ENCODE measurements around the gene SCG3. TPM values are rescaled to one million over a fixed set of nuclear protein-coding genes. Genes with fewer than 3 reads are reported as not detected.

The SCG3 gene
- total RNA-seq, 1 donor from 2014 or later: 1.8 TPM

GRCh38 chr15:51714162-51714561, 32.9 kb downstream of the SCG3 start:
- no peaks in the 10 kb centered on the region for H3K4me1 ChIP-seq (ENCODE audit: insufficient read depth, low read length)
- Mint-ChIP-seq H3K4me1 (ENCODE audit: low read depth, unreplicated experiment) (no peaks in the 10 kb centered on the region), H3K4me3 (ENCODE audit: unreplicated experiment) (no peak overlapping the region), H3K27ac (ENCODE audit: unreplicated experiment) (no peak overlapping the region), H3K9me3 (ENCODE audit: unreplicated experiment) (no peaks in the 10 kb centered on the region), H3K27me3 (ENCODE audit: low read depth, unreplicated experiment) (peaks cover 7% of the 10 kb centered on the region), H3K36me3 (ENCODE audit: low read depth, unreplicated experiment) (no peaks in the 10 kb centered on the region)
- H3K27ac ChIP-seq (ENCODE audit: low read depth, low read length): no peak overlapping the region
- H3K79me2 ChIP-seq (ENCODE audit: insufficient read depth, low read length): no peaks in the 10 kb centered on the region
- H4K20me1 ChIP-seq (ENCODE audit: insufficient read depth, low read length): no peaks in the 10 kb centered on the region
- no peak for FAIRE-seq
- no peaks in the 10 kb centered on the region for H3K27me3 ChIP-seq (ENCODE audit: insufficient read depth, low read length)
- no peak overlapping the region for H3K4me3 ChIP-seq (ENCODE audit: insufficient read depth, low read depth, low read length)
- no peaks in the 10 kb centered on the region for H3K36me3 ChIP-seq (ENCODE audit: insufficient read depth, low read length)
- peaks cover 3% of the 10 kb centered on the region for H3K9me3 ChIP-seq (ENCODE audit: insufficient read depth, low read depth, low read length)
- H2AFZ ChIP-seq (ENCODE audit: low read depth, low read length): no peak overlapping the region
- no peak overlapping the region for H3K9ac ChIP-seq (ENCODE audit: low read length)
- DNase-seq (ENCODE audit: low read depth): no peak
- H3K4me2 ChIP-seq (ENCODE audit: low read length): no peak overlapping the region
- TF ChIP-seq, protein P1, sequence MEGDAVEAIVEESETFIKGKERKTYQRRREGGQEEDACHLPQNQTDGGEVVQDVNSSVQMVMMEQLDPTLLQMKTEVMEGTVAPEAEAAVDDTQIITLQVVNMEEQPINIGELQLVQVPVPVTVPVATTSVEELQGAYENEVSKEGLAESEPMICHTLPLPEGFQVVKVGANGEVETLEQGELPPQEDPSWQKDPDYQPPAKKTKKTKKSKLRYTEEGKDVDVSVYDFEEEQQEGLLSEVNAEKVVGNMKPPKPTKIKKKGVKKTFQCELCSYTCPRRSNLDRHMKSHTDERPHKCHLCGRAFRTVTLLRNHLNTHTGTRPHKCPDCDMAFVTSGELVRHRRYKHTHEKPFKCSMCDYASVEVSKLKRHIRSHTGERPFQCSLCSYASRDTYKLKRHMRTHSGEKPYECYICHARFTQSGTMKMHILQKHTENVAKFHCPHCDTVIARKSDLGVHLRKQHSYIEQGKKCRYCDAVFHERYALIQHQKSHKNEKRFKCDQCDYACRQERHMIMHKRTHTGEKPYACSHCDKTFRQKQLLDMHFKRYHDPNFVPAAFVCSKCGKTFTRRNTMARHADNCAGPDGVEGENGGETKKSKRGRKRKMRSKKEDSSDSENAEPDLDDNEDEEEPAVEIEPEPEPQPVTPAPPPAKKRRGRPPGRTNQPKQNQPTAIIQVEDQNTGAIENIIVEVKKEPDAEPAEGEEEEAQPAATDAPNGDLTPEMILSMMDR (IDR thresholded peaks at IDR 0.05; ENCODE audit: insufficient read depth, low read depth, low read length): no peak
- no peak for TF ChIP-seq EZH2 (IDR thresholded peaks at IDR 0.05; ENCODE audit: insufficient read depth, low read length)

GRCh38 chr15:51714911-51715310, 33.6 kb downstream of the SCG3 start:
- Histone ChIP-seq H3K4me1 (ENCODE audit: insufficient read depth, low read length) (no peaks in the 10 kb centered on the region), H3K9ac (ENCODE audit: low read length) (no peak overlapping the region), H3K27me3 (ENCODE audit: insufficient read depth, low read length) (no peaks in the 10 kb centered on the region), H3K9me3 (ENCODE audit: insufficient read depth, low read depth, low read length) (peaks cover 3% of the 10 kb centered on the region), H2AFZ (ENCODE audit: low read depth, low read length) (no peak overlapping the region), H3K79me2 (ENCODE audit: insufficient read depth, low read length) (no peaks in the 10 kb centered on the region), H4K20me1 (ENCODE audit: insufficient read depth, low read length) (no peaks in the 10 kb centered on the region), H3K27ac (ENCODE audit: low read depth, low read length) (no peak overlapping the region), H3K4me2 (ENCODE audit: low read length) (no peak overlapping the region), H3K4me3 (ENCODE audit: insufficient read depth, low read depth, low read length) (no peak overlapping the region), H3K36me3 (ENCODE audit: insufficient read depth, low read length) (no peaks in the 10 kb centered on the region)
- Mint-ChIP-seq H3K27me3 (ENCODE audit: low read depth, unreplicated experiment) (peaks cover 7% of the 10 kb centered on the region), H3K27ac (ENCODE audit: unreplicated experiment) (no peak overlapping the region), H3K4me1 (ENCODE audit: low read depth, unreplicated experiment) (no peaks in the 10 kb centered on the region), H3K36me3 (ENCODE audit: low read depth, unreplicated experiment) (no peaks in the 10 kb centered on the region), H3K9me3 (ENCODE audit: unreplicated experiment) (no peaks in the 10 kb centered on the region), H3K4me3 (ENCODE audit: unreplicated experiment) (no peak overlapping the region)
- DNase-seq (ENCODE audit: low read depth) (no peak), FAIRE-seq (no peak)
- TF ChIP-seq, protein P1 (IDR thresholded peaks at IDR 0.05; ENCODE audit: insufficient read depth, low read depth, low read length): no peak
- TF ChIP-seq EZH2 (IDR thresholded peaks at IDR 0.05; ENCODE audit: insufficient read depth, low read length): no peak

DNA sequence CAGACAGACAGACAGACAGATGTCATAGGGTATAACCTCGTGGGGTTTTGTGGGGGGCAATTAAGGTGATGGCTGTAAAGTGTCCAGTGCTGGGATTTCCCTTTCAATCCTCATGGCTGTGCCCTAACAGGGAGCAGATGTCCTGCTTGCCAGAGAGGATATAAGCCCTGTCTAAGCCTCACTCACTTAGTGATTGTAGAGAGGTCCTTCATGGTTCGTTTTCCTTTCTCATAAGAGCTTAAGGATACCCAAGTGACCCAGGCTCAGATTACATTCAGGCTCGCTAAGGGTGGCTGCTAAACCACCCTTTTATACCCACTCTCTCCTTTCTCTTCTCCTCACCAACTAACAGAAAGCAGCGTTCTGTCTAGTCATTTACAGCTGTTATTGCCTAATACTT, 36.9 kb downstream of the SCG3 start:
- Histone ChIP-seq H3K9ac (ENCODE audit: low read length) (no peak overlapping the region), H3K4me3 (ENCODE audit: insufficient read depth, low read depth, low read length) (no peak overlapping the region), H3K36me3 (ENCODE audit: insufficient read depth, low read length) (no peaks in the 10 kb centered on the region), H3K79me2 (ENCODE audit: insufficient read depth, low read length) (no peaks in the 10 kb centered on the region), H3K9me3 (ENCODE audit: insufficient read depth, low read depth, low read length) (no peaks in the 10 kb centered on the region), H3K27me3 (ENCODE audit: insufficient read depth, low read length) (no peaks in the 10 kb centered on the region), H3K4me2 (ENCODE audit: low read length) (no peak overlapping the region), H3K4me1 (ENCODE audit: insufficient read depth, low read length) (peaks cover 5% of the 10 kb centered on the region), H4K20me1 (ENCODE audit: insufficient read depth, low read length) (no peaks in the 10 kb centered on the region), H2AFZ (ENCODE audit: low read depth, low read length) (no peak overlapping the region), H3K27ac (ENCODE audit: low read depth, low read length) (no peak overlapping the region)
- no peak for DNase-seq (ENCODE audit: low read depth)
- no peaks in the 10 kb centered on the region for H3K9me3 Mint-ChIP-seq (ENCODE audit: unreplicated experiment)
- FAIRE-seq: no peak
- H3K27ac Mint-ChIP-seq (ENCODE audit: unreplicated experiment): no peak overlapping the region
- TF ChIP-seq EZH2 (IDR thresholded peaks at IDR 0.05; ENCODE audit: insufficient read depth, low read length): no peak
- TF ChIP-seq, protein P1 (IDR thresholded peaks at IDR 0.05; ENCODE audit: insufficient read depth, low read depth, low read length): no peak
- H3K36me3 Mint-ChIP-seq (ENCODE audit: low read depth, unreplicated experiment): no peaks in the 10 kb centered on the region
- H3K27me3 Mint-ChIP-seq (ENCODE audit: low read depth, unreplicated experiment): peaks cover 3% of the 10 kb centered on the region
- H3K4me3 Mint-ChIP-seq (ENCODE audit: unreplicated experiment): no peak overlapping the region
- peaks cover 9% of the 10 kb centered on the region for H3K4me1 Mint-ChIP-seq (ENCODE audit: low read depth, unreplicated experiment)

Measured in astrocyte (in vitro differentiated cells and primary cell).